T-helper 17 cell (primary cell): ENCODE measurements around the gene CLCN7. TPM values are rescaled to one million over a fixed set of nuclear protein-coding genes. Genes with fewer than 3 reads are reported as not detected.
A peak's percentile ranks its signal among the peaks of the same experiment; 100 is the strongest.
"Not testable (repeated sequence)": the region's sequence is repeated elsewhere in the genome, so short reads cannot be mapped to it uniquely, and the experiment has no call there.

Experiments
- ATAC-seq: fragments of 150-1000 bp; cut with Tn5 transposase; 2 replicates; pipeline ENCODE4 v1.10.0; 2021; ENCODE audit warnings: mild to moderate bottlenecking, moderate library complexity
- DNase-seq, 3 donors: peaks; one replicate each; pipeline versions ENCODE4 v3.0.0 to v3.0.0-alpha.2; 2020 to 2021
- H3K9me3 ChIP-seq: one replicate; pipeline ENCODE4 v1.7.0; 2013; ENCODE audit warnings: low read length, mild to moderate bottlenecking; ENCODE audit not compliant: control insufficient read depth, poor library complexity, severe bottlenecking
- H3K27ac Mint-ChIP-seq: one replicate; pipeline ENCODE4 v1.8.0; 2022; ENCODE audit warnings: mild to moderate bottlenecking, moderate library complexity, mixed read lengths
- H3K27me3 Mint-ChIP-seq: one replicate; pipeline ENCODE4 v1.8.0; 2022; ENCODE audit warnings: mixed read lengths
- H3K36me3 Mint-ChIP-seq: one replicate; pipeline ENCODE4 v1.8.0; 2022; ENCODE audit warnings: low read depth, mixed read lengths
- H3K4me1 Mint-ChIP-seq: one replicate; pipeline ENCODE4 v1.8.0; 2022; ENCODE audit warnings: mild to moderate bottlenecking, mixed read lengths
- H3K4me3 Mint-ChIP-seq: one replicate; pipeline ENCODE4 v1.8.0; 2022; ENCODE audit warnings: mild to moderate bottlenecking, moderate library complexity, mixed read lengths
- total RNA-seq, 4 donors: library from RNA in 2 of 4; stranded (reverse) in 2 of 4; gene quantifications; one replicate each; pipeline ENCODE4 v1.2.3 and lab custom pipeline; 2022 to 2026

CLCN7 gene
- total RNA-seq, 2 donors from 2014 or later = 93.9 to 113 TPM

- Mint-ChIP-seq H3K4me3 (no peak overlapping the region), H3K27ac (peak overlapping the region; percentile 34)
Observed at GRCh38 chr16:1471569-1472194, 3.1 kb downstream of the CLCN7 start.

DNA sequence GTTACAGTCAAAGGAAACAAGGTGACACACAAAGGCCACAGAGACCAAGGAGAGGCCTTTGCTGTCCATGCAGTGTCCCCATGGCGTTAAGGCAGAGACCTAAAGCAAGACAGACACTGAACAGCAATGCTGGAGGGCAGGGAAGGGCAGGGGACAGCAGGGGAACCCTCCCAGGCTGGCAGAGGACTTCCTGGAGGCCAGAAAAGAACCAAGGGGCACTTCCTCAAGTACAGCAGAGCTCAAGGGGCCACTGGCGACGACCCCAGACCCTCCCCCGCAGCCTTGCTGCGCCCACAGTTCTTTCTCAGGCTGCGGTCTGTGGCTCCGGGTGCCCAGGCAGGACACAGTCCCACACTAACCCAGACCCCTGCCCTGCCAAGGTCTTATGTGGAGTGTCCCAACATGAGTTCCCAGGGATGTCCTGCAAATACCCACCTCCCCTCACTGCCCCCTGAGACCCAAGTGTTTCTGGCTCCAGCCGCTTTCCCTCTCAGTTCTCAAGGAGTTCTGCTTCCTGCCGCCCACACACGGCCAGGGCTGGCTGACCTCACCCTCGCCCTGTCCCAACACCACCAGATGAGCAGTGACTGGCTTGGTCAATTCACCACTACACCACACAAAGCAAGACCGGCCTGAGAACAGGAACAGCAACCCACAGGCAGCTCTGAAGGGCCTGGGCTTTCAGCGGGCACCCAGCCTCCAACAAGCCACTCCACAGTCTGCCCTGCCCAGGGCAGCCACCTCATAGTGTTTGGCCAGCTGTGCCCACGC lies 4.2 kb downstream of the CLCN7 start:
- ATAC-seq (no peak), DNase-seq (no peak)
- H3K27me3 Mint-ChIP-seq = no peaks in the 10 kb centered on the region
- no peak overlapping the region for H3K4me3 Mint-ChIP-seq
- H3K27ac Mint-ChIP-seq = peak overlapping the region; percentile 24
- peaks cover 25% of the 10 kb centered on the region for H3K4me1 Mint-ChIP-seq
- no peaks in the 10 kb centered on the region for H3K9me3 ChIP-seq
- no peaks in the 10 kb centered on the region for H3K36me3 Mint-ChIP-seq

More at GRCh38 chr16:1471569-1472194, 3.1 kb downstream of the CLCN7 start:
- ATAC-seq = no peak
- DNase-seq = no peak
- peaks cover 28% of the 10 kb centered on the region for H3K4me1 Mint-ChIP-seq
- H3K36me3 Mint-ChIP-seq = no peaks in the 10 kb centered on the region
- H3K9me3 ChIP-seq = no peaks in the 10 kb centered on the region
- H3K27me3 Mint-ChIP-seq = no peaks in the 10 kb centered on the region

DNA sequence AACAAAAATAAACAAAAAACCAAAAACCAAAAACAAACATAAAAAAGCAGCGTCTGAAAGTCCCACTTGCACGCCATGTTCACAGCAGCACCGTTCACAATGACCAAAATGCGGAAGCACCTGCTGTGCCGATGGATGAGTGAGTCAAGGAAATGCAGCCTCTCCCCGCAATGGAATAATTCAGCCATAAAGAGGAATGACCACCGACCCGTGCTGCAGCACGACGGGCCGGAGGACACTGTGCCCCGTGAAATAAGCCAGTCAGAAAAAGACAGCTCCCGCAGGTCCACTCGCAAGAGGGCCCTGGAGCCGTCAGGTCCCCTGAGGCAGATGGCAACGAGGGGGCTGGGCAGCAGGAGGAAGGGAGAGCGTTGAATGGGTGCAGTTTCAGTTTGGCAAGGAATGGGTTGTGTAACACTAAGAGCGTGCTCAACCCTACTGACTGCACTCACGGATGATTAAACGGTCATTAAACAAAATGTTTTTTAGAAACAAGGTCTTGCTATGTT lies 5.1 kb downstream of the CLCN7 start:
- no peak overlapping the region for H3K4me3 Mint-ChIP-seq
- H3K36me3 Mint-ChIP-seq = no peaks in the 10 kb centered on the region
- H3K4me1 Mint-ChIP-seq = peaks cover 25% of the 10 kb centered on the region
- H3K27ac Mint-ChIP-seq = peak overlapping the region; percentile 24
- H3K9me3 ChIP-seq = no peaks in the 10 kb centered on the region
- ATAC-seq = no peak
- DNase-seq = no peak
- no peaks in the 10 kb centered on the region for H3K27me3 Mint-ChIP-seq

DNA sequence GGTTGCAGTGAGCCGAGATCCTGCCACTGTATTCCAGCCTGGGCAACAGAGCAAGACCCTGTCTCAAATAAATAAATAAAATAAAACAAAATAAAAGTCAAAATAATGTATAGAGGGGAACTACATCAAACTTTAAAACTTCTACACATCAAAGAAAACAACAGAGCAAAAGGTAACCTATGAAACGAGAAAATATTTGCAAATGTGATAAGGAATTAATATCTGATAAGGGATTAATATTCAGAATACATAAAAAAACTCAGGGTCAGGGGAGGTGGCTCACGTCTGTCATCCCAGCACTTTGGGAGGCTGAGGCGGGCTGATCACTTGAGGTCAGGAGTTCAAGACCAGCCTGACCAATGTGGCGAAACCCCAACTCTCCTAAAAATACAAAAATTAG lies 5.7 kb downstream of the CLCN7 start:
- DNase-seq, ATAC-seq, H3K9me3 ChIP-seq, H3K27me3 Mint-ChIP-seq, H3K27ac Mint-ChIP-seq, H3K4me3 Mint-ChIP-seq, H3K36me3 Mint-ChIP-seq: not testable (repeated sequence)
- peaks cover 26% of the 10 kb centered on the region for H3K4me1 Mint-ChIP-seq

DNA sequence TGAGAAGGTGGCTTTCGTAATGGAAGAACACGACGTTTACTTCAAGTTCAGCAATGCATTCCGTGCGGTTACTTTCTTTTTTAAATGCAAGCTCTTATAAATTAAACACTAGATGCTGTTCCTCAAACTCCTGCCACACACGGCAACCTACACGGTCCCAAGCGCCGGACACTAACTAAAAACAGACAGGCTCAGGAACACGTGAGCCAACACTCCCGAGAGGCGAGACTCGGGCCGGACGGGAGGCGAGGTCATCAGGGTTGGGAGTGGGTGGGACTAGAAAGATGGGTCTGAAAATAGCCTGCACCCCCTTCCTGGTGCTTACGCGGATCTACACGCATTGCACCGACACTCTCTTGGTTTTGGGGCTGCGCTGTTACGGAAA lies 6.4 kb downstream of the CLCN7 start:
- DNase-seq = no peak
- no peak for ATAC-seq
- peaks cover 25% of the 10 kb centered on the region for H3K4me1 Mint-ChIP-seq
- no peaks in the 10 kb centered on the region for H3K27me3 Mint-ChIP-seq
- H3K36me3 Mint-ChIP-seq = no peaks in the 10 kb centered on the region
- H3K4me3 Mint-ChIP-seq = no peak overlapping the region
- no peaks in the 10 kb centered on the region for H3K9me3 ChIP-seq
- H3K27ac Mint-ChIP-seq = no peak overlapping the region

GRCh38 chr16:1466968-1467521 lies 7.8 kb downstream of the CLCN7 start:
- no peak for DNase-seq
- H3K4me1 Mint-ChIP-seq = peaks cover 23% of the 10 kb centered on the region
- H3K36me3 Mint-ChIP-seq = no peaks in the 10 kb centered on the region
- no peaks in the 10 kb centered on the region for H3K9me3 ChIP-seq
- H3K27me3 Mint-ChIP-seq = no peaks in the 10 kb centered on the region
- ATAC-seq = no peak
- peak overlapping the region; percentile 70 for H3K27ac Mint-ChIP-seq
- no peak overlapping the region for H3K4me3 Mint-ChIP-seq

DNA sequence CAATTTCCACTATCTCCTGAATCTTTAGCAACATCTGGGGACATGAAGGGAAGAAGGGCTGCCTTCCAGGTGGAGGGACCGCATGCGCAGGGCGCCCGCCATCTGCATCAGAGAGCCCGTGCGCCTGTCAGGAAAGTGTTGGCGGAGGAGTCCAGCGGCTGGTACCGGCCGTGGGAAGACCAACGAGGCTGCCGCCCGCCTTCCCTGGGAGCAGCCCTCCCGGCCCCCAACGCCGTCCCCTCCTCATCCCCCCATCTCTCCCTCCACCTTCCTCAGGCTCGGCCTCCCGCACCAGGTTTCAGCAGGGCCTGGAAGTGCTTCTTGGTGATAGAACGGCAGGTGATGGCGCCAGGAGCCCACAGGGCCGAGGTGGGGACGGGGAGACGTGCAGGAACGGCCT lies 8.8 kb downstream of the CLCN7 start:
- H3K27me3 Mint-ChIP-seq = no peaks in the 10 kb centered on the region
- no peaks in the 10 kb centered on the region for H3K36me3 Mint-ChIP-seq
- H3K9me3 ChIP-seq = no peaks in the 10 kb centered on the region
- peaks cover 22% of the 10 kb centered on the region for H3K4me1 Mint-ChIP-seq
- no peak overlapping the region for H3K27ac Mint-ChIP-seq
- H3K4me3 Mint-ChIP-seq = no peak overlapping the region
- ATAC-seq (no peak), DNase-seq (peak in 1 of 3 donors; percentile 6)

DNA sequence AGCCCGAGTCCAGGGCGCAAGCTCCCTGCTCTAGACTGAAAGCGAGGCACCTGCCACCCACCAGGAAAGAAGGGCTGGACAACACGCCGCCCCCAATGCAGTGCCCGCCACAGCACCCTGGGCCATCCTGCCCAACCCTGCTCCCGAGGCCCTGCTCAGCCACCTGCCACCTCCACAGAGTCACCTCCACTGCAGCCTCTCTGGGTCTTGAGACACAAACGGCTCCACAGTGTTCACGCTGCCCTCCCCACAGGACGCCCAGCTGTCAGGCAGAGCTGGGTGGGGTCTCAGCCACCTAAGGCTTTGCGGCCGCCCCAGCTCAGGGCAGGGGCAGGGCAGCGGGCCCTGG lies 9.3 kb downstream of the CLCN7 start:
- Mint-ChIP-seq H3K27ac (no peak overlapping the region), H3K36me3 (no peaks in the 10 kb centered on the region), H3K4me3 (peak overlapping the region; percentile 31), H3K27me3 (no peaks in the 10 kb centered on the region), H3K4me1 (peaks cover 17% of the 10 kb centered on the region)
- ATAC-seq (no peak), DNase-seq (peak in 1 of 3 donors; percentile 4)
- H3K9me3 ChIP-seq = no peaks in the 10 kb centered on the region

GRCh38 chr16:1464894-1465566 lies 9.8 kb downstream of the CLCN7 start:
- DNase-seq (no peak), ATAC-seq (no peak)
- H3K9me3 ChIP-seq = no peaks in the 10 kb centered on the region
- Mint-ChIP-seq H3K4me3 (no peak overlapping the region), H3K36me3 (no peaks in the 10 kb centered on the region), H3K4me1 (peaks cover 15% of the 10 kb centered on the region), H3K27me3 (no peaks in the 10 kb centered on the region), H3K27ac (no peak overlapping the region)

- ATAC-seq = no peak
Observed at GRCh38 chr16:1464196-1464893, 10.5 kb downstream of the CLCN7 start.

DNA sequence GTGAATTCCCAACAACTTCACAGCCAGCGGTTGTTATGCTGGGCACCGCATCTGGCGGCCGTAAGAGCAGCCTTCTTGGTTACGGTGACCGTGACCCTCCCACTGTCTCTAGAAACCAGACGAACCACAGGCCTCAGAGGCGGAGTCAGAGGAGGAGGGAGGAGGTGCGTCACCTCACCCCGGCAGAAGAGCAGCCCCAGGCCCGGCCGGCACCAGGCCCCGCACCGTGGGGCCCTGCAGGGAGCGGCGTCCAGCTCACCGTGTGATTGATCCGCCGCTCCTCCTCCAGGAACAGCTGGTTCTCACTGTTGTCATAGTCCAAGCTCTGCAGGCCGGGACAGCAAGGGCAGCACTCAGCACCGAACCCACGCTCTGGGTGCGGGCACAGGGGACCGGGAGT lies 13.7 kb downstream of the CLCN7 start:
- no peaks in the 10 kb centered on the region for H3K9me3 ChIP-seq
- DNase-seq (no peak), ATAC-seq (no peak)
- Mint-ChIP-seq H3K4me3 (no peak overlapping the region), H3K27ac (no peak overlapping the region), H3K4me1 (peaks cover 6% of the 10 kb centered on the region), H3K36me3 (no peaks in the 10 kb centered on the region), H3K27me3 (no peaks in the 10 kb centered on the region)

More at GRCh38 chr16:1464196-1464893, 10.5 kb downstream of the CLCN7 start:
- no peak overlapping the region for H3K27ac Mint-ChIP-seq
- H3K9me3 ChIP-seq = no peaks in the 10 kb centered on the region
- no peak for DNase-seq
- no peak overlapping the region for H3K4me3 Mint-ChIP-seq
- peaks cover 9% of the 10 kb centered on the region for H3K4me1 Mint-ChIP-seq
- H3K27me3 Mint-ChIP-seq = no peaks in the 10 kb centered on the region
- no peaks in the 10 kb centered on the region for H3K36me3 Mint-ChIP-seq

DNA sequence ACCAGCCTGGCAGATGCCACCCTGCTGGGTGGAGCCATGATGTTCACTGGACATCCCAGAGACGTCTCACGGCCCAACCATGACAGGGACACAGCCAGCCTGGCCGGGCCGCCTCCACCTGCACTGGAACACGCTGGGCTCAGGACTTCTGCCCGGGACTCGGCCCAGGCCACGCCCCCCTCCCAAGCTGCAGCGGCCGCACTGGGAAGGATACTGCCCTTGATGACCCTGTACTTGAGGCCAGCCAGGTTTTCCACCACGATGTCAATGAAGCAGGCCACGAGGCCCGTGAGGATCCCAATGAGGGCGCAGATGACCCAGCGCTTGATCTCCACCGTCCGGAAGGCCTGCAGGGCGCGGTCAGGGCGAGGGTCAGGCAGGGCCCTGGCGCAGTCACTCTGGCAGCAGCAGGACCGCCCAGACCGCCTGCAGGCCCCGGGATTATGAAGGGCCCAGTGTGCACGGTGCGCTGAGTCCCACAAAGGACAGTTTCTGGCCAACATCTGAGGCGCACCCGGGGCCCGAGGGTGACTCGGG lies 14.2 kb downstream of the CLCN7 start:
- no peak overlapping the region for H3K27ac Mint-ChIP-seq
- H3K9me3 ChIP-seq = no peaks in the 10 kb centered on the region

More for the DNA sequence above, 14.2 kb downstream of the CLCN7 start:
- Mint-ChIP-seq H3K36me3 (no peaks in the 10 kb centered on the region), H3K27me3 (no peaks in the 10 kb centered on the region), H3K4me3 (no peak overlapping the region), H3K4me1 (peaks cover 6% of the 10 kb centered on the region)
- ATAC-seq = no peak
- no peak for DNase-seq
